NCI-H2196 (cell line): ENCODE measurements around the gene CLEC16A.

Source experiments
- DNase-seq: peaks from one replicate; lab custom pipeline; 2025; ENCODE audit not compliant: unreplicated experiment; lab: John Stamatoyannopoulos, UW

Gene CLEC16A

GRCh38 chr16:11080327-11080967, 136.1 kb downstream of the CLEC16A start:
- DNase-seq: no peak

- no peak for DNase-seq
Measured at GRCh38 chr16:11080999-11081630, 136.8 kb downstream of the CLEC16A start.

DNA sequence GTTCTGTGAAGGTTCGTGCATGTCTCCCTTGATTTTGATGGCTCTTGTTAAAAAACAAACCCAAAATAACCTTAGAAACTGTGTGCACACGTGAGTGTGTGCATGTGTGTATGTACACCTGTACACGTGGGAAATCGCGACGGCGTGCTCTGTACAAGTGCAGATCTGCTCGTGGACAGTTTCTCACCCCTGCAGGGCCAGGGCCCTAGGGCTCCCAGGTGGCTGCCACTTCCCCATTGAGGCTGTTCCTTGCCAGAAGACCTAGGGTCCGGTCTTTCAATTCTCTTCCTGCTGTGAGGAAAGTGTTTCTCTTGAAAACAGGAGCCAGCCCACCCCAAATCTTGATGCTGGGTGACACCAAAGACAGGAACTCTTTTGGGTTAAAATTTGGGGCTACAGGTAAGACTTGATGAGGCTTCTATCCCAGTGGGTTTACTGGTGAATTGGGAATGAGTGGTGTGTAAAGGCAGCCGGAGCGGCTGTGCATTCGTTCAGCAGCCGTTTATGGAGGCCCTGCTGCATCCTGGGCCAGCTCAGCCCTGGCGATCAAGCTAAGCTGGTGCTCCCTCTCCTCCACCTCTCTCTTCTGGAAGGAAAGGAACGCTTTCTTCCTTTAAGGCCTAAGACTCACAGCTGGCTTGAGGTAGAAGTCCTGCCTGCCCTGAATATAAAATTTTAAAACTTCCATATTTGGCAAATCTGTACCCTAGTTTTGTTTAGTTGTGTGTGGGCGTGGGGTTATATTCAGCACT, 137.9 kb downstream of the CLEC16A start:
- DNase-seq: no peak

DNA sequence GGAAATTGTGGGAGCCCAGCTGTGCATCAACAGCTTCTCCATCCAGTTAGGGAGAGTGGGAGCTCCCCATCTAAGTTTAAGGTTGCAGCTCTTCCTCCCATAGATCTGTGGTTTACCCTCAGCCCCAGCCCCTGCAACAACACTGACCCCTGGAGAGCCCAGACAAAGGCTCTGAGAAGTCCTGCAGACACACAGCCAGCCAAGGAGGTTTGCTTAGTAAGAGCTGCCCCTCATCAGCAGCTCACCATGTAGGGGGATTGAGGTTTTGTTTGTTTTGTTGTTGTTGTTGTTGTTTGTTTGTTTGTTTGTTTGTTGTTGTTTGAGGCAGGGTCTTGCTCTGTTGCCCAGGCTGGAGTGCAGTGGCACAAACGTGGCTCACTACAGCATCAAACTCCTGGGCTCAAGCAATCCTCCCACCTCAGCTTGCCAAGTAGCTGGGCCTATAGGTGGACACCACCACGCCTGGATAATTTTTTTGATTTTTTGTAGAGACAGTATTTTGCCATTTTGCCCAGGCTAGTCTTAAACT, 138.6 kb downstream of the CLEC16A start:
- no peak for DNase-seq

DNA sequence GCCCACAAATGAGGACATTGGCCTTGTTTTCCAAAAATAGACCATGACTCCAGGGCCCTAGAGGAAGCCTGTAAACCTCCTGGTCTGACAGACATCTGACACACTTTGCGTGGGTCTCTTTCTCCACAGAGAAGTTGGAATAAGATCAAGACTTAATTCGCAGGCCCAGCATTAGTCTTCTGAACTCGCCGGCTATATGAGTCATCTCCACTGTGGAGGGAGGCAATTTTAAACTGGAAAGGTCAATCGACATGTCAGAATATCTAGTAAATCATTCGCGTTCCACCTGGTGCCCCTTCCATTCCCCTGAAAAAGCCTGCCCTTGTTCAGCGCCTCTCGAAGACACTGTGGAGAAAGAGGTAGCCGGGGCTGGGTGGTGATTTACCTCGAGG, 140.1 kb downstream of the CLEC16A start:
- DNase-seq: no peak

- DNase-seq: no peak
Measured at GRCh38 chr16:11084876-11085485, 140.6 kb downstream of the CLEC16A start.

GRCh38 chr16:11085916-11086315, 141.6 kb downstream of the CLEC16A start:
- DNase-seq: no peak

GRCh38 chr16:11087691-11088073, 143.3 kb downstream of the CLEC16A start:
- DNase-seq: no peak

- no peak for DNase-seq
Measured at GRCh38 chr16:11088074-11088730, 143.8 kb downstream of the CLEC16A start.

- DNase-seq: no peak
Measured at GRCh38 chr16:11088831-11089230, 144.5 kb downstream of the CLEC16A start.

DNA sequence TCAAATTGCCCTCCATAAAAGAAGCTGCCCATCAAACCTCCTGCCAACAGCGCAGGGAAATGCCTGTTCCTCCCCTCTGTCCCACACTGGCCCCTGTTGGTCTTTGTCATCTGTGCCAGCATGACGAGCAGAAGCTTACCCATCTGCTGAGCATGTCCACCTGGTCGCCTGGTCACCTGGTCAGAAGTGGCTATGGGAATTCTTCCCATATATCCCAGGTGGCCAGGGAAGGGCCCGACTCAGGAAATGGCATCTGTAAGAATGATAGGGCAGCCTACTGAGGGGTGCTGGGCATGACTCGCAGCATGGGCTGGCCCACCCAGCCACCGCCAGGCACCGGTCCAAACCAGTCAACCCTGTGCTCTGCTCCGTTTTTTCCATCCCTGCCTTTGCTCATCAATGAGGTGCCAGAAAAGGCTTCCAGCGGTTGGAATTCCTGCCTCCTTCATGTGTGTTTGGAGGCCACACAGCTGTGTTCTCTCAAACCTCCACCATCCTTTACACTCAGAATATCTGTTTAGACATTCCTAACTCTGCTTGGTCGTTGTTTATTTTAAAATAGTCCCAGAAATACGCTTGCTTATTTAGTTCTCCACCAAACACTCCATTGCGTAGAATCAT, 145.2 kb downstream of the CLEC16A start:
- no peak for DNase-seq

- no peak for DNase-seq
Measured at GRCh38 chr16:11090232-11090631, 145.9 kb downstream of the CLEC16A start.

GRCh38 chr16:11091021-11091785, 146.8 kb downstream of the CLEC16A start:
- DNase-seq: no peak

- no peak for DNase-seq
Measured at GRCh38 chr16:11092788-11093571, 148.6 kb downstream of the CLEC16A start.

- no peak for DNase-seq
Measured at GRCh38 chr16:11093572-11094074, 149.3 kb downstream of the CLEC16A start.

DNA sequence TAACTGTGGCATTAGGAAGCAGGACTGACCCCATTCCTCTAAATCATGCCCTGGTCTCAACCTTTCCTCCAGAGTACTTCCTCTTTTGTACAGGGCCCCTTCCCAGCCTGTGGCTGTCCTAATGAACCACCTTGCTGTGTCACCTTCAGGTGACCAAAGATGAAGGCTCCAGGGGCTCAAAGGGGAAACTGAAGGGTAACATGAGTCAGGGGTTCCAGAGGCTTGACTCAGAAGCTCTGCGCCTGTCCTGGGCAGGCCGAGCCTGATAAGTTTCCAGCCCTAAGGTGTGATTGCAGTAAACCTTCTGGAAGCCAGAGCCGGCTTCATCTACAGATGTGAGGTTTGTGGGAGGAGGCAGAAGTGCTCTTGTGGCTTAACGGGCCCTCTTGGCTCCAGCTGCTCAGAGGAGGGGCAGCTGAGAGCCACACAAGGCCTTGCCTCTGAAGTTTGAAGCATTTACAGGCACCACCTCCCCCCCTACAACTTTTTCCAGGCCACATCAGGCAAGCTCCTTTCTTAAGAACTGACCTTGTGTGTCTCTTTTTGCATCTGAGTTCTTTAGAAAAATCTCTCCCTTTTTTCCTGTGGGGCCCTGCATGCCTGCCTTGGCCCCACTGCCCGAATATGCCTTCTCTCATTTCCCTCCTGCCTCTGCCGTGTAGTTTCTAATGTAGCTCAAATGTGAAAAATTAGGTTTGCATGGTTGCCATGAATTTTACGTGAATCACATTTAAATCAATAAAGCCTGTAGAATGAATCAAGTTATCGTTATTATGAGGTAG, 149.9 kb downstream of the CLEC16A start:
- no peak for DNase-seq

GRCh38 chr16:11094857-11095565, 150.6 kb downstream of the CLEC16A start:
- DNase-seq: no peak

DNA sequence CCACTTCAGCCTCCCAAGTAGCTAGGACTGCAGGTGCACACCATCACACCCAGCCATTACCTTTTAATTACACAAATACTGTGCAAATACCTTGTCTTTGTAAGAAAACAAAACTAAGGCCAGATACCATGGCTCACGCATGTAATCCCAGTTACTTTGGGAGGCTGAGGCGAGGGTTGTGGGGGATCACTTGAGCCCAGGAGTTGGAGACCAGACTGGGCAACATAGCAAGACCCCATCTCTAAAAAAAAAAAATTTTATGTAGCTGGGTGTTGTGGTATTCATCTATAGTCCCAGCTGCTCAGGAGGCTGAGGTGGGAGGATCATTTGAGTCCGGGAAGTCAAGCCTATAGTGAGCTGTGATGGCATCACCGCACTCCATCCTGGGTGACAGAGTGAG, 151.6 kb downstream of the CLEC16A start:
- no peak for DNase-seq
